ENCODE measurements around the gene LUM. TPM values are rescaled to one million over a fixed set of nuclear protein-coding genes. Genes with fewer than 3 reads are reported as not detected.
"Not testable (repeated sequence)": the region's sequence is repeated elsewhere in the genome, so short reads cannot be mapped to it uniquely, and the experiment has no call there.

Gene LUM
- total RNA-seq, 4 donors from 2014 or later = 5.1 to 51.5 (median 30.7) TPM

GRCh38 chr12:91093341-91093740 is 18.0 kb downstream of the LUM start:
- no peak overlapping the region for H3K27ac ChIP-seq
- no peaks in the 10 kb centered on the region for H3K36me3 ChIP-seq
- peaks cover 0 to 10% (median 0%) of the 10 kb centered on the region in 3 donors for H3K9me3 ChIP-seq
- no peak for DNase-seq
- H3K4me3 ChIP-seq = no peak overlapping the region
- WGBS, 2 donors = 82 to 86% methylated on average over 4 of the region's 4 CpGs
- no peaks in the 10 kb centered on the region for H3K4me1 ChIP-seq
- intact Hi-C loops (cut with DNase I) = no loop called here
- TF ChIP-seq POLR2A (IDR thresholded peaks at IDR 0.05) (no peak), CTCF (IDR thresholded peaks at IDR 0.05) (no peak)
- H3K27me3 ChIP-seq = no peaks in the 10 kb centered on the region

GRCh38 chr12:91091916-91092715 is 19.2 kb downstream of the LUM start:
- intact Hi-C loops (cut with DNase I) = no loop called here
- no peak for DNase-seq
- Histone ChIP-seq H3K4me3 (no peak overlapping the region), H3K27me3 (no peaks in the 10 kb centered on the region), H3K4me1 (no peaks in the 10 kb centered on the region), H3K36me3 (no peaks in the 10 kb centered on the region), H3K27ac (no peak overlapping the region), H3K9me3 (peaks cover 0 to 10% (median 0%) of the 10 kb centered on the region in 3 donors)
- WGBS, 2 donors = 77 to 90% methylated on average over 5 to 6 of the region's 6 CpGs
- TF ChIP-seq POLR2A (IDR thresholded peaks at IDR 0.05) (no peak), CTCF (IDR thresholded peaks at IDR 0.05) (no peak)

GRCh38 chr12:91089953-91090352 is 21.3 kb downstream of the LUM start:
- H3K36me3 ChIP-seq; H3K27ac ChIP-seq; H3K4me1 ChIP-seq; H3K27me3 ChIP-seq; DNase-seq; H3K4me3 ChIP-seq; intact Hi-C loops (cut with DNase I): not testable (repeated sequence)
- H3K9me3 ChIP-seq = peaks cover 0 to 10% (median 0%) of the 10 kb centered on the region in 3 donors
- WGBS, 2 donors = 81 to 90% methylated on average over 2 of the region's 2 CpGs

GRCh38 chr12:91080041-91080440 is 31.3 kb downstream of the LUM start:
- Histone ChIP-seq H3K4me1 (no peaks in the 10 kb centered on the region), H3K4me3 (no peak overlapping the region), H3K27ac (no peak overlapping the region), H3K9me3 (no peaks in the 10 kb centered on the region), H3K36me3 (no peaks in the 10 kb centered on the region), H3K27me3 (no peaks in the 10 kb centered on the region)
- no peak for DNase-seq
- intact Hi-C loops (cut with DNase I) = no loop called here
- TF ChIP-seq POLR2A (IDR thresholded peaks at IDR 0.05) (no peak), CTCF (IDR thresholded peaks at IDR 0.05) (no peak)
- WGBS, 2 donors = 68 to 83% methylated on average over 1 of the region's 1 CpG

GRCh38 chr12:91078501-91078900 is 32.8 kb downstream of the LUM start:
- Histone ChIP-seq H3K4me3 (no peak overlapping the region), H3K9me3 (no peaks in the 10 kb centered on the region), H3K36me3 (no peaks in the 10 kb centered on the region), H3K27ac (no peak overlapping the region), H3K27me3 (no peaks in the 10 kb centered on the region), H3K4me1 (no peaks in the 10 kb centered on the region)
- intact Hi-C loops (cut with DNase I) = no loop called here
- no peak for TF ChIP-seq POLR2A (IDR thresholded peaks at IDR 0.05)
- no peak for TF ChIP-seq CTCF (IDR thresholded peaks at IDR 0.05)
- no peak for DNase-seq
- WGBS, 2 donors = 54 to 65% methylated on average over 1 of the region's 1 CpG
